Activated CD8-positive, alpha-beta memory T cell treated with anti-CD3 and anti-CD28 coated beads for 48 hours (primary cell): ENCODE measurements around the gene LDAH.

Source experiments
- DNase-seq, 3 experiments: peaks; one replicate each; pipeline ENCODE4 v3.0.0-alpha.2; 2020; ENCODE audit warnings: low read depth in 2 of 3, low spot score in 2 of 3

Gene LDAH

DNA sequence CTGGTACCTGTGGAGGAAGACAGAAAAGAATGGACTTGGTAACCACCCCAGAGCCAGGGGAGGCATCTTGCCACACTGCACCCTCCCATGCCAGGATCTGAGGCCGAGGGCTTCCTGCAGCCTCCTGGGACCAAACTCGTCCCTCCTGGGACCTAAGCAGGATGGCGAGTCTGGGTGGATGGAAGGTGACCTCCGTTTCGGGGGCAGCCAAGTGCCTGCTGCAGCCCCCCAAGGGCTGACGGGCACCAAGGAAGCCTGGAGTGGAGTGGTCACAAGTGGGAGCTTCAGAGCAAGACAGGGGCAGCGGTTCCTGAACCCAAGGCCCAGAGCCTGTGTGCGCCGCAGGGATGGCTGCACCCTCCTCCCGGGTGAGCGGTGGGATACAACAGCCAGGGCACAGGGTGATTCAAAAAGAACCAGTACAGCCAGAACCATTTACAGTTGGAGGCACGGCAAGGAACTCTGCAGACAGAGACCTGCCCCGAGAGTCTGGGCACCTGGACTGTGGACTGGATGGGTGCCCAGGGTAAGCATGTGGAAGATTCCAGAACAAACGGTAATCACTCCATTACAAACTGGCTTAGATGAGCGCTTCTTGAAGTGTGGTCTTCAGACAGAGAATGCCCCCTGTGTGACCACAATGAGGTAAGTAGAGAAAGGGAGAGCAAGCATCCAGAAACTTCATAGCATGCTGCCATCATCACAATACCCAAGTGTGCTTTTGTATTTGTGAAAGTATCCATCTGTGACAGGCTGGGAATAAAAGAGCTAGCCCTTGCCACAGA, 184.1 kb downstream of the LDAH start:
- DNase-seq, result no peak

DNA sequence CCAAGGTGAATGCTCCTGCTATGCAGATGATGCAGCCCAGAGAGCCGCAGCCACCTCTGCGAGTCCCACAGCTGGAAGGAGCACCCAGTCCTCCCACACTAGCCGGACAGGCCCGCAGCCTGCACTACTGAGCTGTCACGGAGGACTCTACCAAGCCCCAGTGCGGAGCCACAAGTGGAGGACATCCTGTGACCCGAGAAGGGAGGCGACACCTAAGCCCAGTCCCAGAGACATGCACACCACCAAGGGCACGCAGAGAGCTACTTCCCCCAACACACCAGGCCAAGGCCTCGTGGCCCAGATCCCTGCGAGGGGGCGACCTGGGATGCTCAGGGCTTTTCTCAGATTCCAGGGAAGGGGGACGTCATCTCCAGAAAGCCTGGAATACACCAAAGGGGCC, 184.9 kb downstream of the LDAH start:
- DNase-seq, result no peak

DNA sequence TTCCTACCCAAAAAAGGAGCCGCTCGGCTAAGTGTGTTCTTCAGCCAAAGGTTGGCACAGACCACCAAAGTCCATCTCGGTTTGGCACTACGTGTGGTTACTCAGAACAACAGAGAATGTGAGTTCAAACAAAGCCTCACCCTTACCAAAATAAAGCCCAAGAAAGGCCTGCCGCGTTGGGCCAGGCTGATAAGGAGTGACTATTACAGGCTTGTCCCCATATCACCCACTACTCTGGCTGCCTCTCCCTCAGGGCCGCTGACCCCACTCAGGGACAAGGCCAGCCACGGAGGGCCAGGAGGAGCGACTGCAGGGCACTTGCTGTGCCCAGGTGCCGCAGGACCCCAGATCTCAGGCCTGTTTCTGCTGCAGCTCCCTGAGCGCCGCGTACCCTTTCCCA, 185.8 kb downstream of the LDAH start:
- DNase-seq, result no peak

DNA sequence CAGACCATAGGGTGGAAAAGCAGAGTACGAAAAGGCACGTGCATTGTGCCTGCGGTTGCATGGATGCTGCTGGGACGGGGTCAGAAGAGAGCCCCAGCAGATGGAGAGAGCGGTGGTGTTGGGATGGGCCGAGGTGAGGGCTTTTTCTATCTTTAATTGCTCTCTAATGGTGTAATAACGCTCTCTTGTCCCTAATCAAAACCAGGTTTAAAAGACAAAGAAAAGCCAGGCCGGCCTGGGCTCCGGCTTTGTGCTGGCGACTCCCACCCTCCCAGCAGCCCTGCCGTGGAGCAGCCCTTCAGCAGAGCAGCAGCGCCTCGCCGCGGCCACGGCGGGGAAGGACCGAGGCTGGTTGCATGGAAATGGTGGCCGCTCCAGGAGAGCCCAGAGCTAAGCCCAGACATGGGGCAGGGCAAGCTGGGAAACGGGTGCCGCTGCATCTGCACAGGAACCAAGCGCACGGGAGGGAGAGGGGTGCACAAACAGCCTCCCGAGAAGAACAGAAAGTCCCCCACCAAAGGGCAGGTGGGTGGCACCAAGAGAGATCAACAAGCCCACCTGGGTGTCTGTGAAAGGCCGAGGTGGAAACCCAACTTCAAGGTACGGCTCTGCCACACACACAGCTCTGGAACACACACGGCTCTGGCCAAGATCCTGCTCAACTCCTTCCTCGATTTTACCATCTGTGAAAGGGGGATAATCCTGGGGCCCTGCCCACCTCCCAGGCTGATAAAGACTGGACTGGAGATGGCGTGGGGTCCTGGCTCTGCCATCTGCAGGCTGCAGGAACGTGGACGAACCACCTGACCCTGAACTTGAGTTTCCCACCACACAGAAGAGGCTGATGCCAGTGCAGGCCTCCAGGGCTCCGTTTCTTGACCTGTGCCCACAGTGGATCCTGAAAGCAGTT, 187.0 kb downstream of the LDAH start:
- peak; percentile 16 to 27 (median 25) for DNase-seq

DNA sequence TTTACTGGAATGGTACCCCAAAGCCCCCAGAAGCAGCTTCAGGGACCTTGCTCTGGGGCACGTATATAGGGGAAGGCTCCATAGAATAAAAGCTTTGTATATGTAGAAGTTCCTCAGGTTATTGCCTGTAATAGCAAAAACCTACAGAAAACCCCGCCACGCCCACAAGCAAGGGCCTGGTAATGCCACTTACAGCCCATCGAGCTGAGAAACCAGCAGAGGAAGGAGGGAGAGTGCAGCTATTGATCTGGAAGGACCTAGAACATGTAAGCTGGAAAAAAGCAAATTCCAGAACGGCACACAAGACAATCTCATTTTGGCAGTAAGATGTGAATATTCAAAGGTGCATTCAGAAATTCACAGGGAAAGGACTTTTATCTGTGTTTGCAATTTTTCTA, 187.8 kb downstream of the LDAH start:
- DNase-seq, result no peak

DNA sequence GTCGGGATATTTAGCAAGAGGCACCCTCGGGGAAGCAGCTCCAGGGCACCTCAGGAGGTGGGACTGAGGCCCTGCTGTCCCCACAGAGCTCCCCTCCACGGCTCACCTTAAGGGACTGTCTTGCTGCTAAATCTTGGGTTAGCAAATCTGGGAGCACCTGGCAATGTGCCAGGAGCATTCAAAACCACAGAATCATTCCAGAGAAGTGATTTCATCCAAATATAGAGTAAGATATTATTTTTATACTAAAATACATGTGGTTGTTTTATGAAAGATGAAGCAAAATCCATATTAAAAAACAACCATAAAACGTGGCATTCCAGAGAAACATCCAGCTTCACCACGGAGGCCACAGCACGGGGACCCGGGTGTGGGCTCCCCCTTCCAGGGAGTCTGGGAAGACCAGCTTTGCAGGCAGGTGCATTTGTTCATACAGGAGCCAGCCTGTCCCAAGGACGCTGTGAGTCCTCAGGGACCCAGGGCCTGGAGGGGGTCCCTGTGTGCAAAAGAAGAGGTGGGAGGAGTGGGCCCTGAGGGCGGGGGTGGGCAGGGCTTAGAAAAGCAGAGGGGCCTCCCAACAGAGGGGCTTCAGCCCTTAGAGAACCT, 188.3 kb downstream of the LDAH start:
- no peak for DNase-seq
